ENCODE results near the gene NEUROD6. TPM values are rescaled to one million over a fixed set of nuclear protein-coding genes. Genes with fewer than 3 reads are reported as not detected.

The NEUROD6 gene
- total and polyA plus RNA-seq, 2 donors (not counting 3 experiments of a cell fraction or from before 2014, with no cell fraction given) = not detected

DNA sequence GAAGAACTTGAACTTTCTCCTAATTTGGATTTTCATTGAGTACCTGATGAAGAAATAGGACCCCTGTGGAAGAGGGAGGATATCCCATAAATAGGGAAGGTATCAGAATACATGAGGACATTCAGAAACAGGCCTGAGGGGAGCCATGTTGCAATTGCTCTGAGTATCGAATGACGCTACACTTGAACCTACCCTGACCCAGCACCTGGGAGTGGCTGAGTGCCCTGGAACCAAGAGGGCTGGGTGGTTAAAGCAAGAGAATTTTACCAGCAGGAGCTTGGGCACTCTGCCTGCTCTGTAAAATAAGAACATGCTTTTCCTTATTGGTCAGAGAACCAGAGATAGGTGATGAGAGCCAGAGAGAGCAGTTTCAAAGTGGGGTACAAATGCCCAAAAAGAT lies 7.2 kb downstream of the NEUROD6 start:
- H3K4me3 ChIP-seq (replicated peaks in 1 of 3; ENCODE audit: insufficient read depth in 1 of 3, low read depth in 1 of 3, low read length in 3 of 3) = no peak overlapping the region
- ChIA-PET CTCF (no interaction called here), POLR2A (no interaction called here)
- FAIRE-seq (no peak), DNase-seq (ENCODE audit: low read depth, low spot score) (no peak)
- TF ChIP-seq GATA2 (IDR thresholded peaks at IDR 0.05; ENCODE audit: insufficient read depth, insufficient read length, low read depth, low read length) (no peak), FOS (IDR thresholded peaks at IDR 0.05; ENCODE audit: borderline replicate concordance, insufficient read depth, low read length) (no peak), MYC (IDR thresholded peaks at IDR 0.05; ENCODE audit: low read depth, low read length) (no peak), JUN (IDR thresholded peaks at IDR 0.05; ENCODE audit: borderline replicate concordance, insufficient read depth, insufficient read length, low read depth) (no peak), POLR2AphosphoS5 (IDR thresholded peaks at IDR 0.05; ENCODE audit: insufficient read depth, low read depth, low read length) (no peak), EZH2 (IDR thresholded peaks at IDR 0.05; ENCODE audit: borderline replicate concordance, low read depth, low read length, severe bottlenecking) (no peak), POLR2A (IDR thresholded peaks at IDR 0.05; ENCODE audit: low read depth, low read length) (no peak)
- TF ChIP-seq, protein P1, sequence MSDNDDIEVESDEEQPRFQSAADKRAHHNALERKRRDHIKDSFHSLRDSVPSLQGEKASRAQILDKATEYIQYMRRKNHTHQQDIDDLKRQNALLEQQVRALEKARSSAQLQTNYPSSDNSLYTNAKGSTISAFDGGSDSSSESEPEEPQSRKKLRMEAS (IDR thresholded peaks at IDR 0.05; ENCODE audit: insufficient read depth, insufficient read length) = no peak
- TF ChIP-seq, protein P2, sequence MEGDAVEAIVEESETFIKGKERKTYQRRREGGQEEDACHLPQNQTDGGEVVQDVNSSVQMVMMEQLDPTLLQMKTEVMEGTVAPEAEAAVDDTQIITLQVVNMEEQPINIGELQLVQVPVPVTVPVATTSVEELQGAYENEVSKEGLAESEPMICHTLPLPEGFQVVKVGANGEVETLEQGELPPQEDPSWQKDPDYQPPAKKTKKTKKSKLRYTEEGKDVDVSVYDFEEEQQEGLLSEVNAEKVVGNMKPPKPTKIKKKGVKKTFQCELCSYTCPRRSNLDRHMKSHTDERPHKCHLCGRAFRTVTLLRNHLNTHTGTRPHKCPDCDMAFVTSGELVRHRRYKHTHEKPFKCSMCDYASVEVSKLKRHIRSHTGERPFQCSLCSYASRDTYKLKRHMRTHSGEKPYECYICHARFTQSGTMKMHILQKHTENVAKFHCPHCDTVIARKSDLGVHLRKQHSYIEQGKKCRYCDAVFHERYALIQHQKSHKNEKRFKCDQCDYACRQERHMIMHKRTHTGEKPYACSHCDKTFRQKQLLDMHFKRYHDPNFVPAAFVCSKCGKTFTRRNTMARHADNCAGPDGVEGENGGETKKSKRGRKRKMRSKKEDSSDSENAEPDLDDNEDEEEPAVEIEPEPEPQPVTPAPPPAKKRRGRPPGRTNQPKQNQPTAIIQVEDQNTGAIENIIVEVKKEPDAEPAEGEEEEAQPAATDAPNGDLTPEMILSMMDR (IDR thresholded peaks at IDR 0.05; ENCODE audit: extremely low read depth in 1 of 2, insufficient read depth in 1 of 2, low read depth in 1 of 2, low read length in 2 of 2) = no peak
- no peaks in the 10 kb centered on the region for H3K4me1 ChIP-seq (ENCODE audit: control insufficient read depth, extremely low read depth, insufficient read depth, low read length)
- intact Hi-C loops (cut with micrococcal nuclease) = no loop called here
- no peaks in the 10 kb centered on the region for H3K79me2 ChIP-seq (ENCODE audit: control insufficient read depth, insufficient read depth, low read length)
- H4K20me1 ChIP-seq (replicated peaks; ENCODE audit: control insufficient read depth, extremely low read depth, insufficient read depth, low read length) = no peaks in the 10 kb centered on the region
- no peaks in the 10 kb centered on the region for H3K9me3 ChIP-seq (replicated peaks; ENCODE audit: control insufficient read depth, insufficient read depth, low read length)
- no TSS peak for BruUV-seq (replicated peaks)
- H3K27me3 ChIP-seq (ENCODE audit: control insufficient read depth in 2 of 2, insufficient read depth in 2 of 2, low read length in 2 of 2) = peaks cover 12 to 26% of the 10 kb centered on the region in 2 experiments
- H2AFZ ChIP-seq (ENCODE audit: low read depth, low read length) = no peak overlapping the region
- no peaks in the 10 kb centered on the region for H3K9me1 ChIP-seq (replicated peaks; ENCODE audit: control insufficient read depth, extremely low read depth, insufficient read depth, low read length)
- dilution Hi-C loops (cut with MboI; ENCODE audit: extremely low pct_ligation_motif_present, low sequenced_read_pairs) = no loop called here
- no peak overlapping the region for H3K4me2 ChIP-seq (ENCODE audit: insufficient read depth, low read length)
- H3K27ac ChIP-seq (ENCODE audit: insufficient read depth, low read depth, low read length) = no peak overlapping the region
- no peaks in the 10 kb centered on the region for H3K36me3 ChIP-seq (ENCODE audit: control insufficient read depth in 2 of 2, extremely low read depth in 1 of 2, insufficient read depth in 2 of 2, low read length in 2 of 2)
- H3K9ac ChIP-seq (replicated peaks; ENCODE audit: extremely low read depth, insufficient read depth, low read length) = no peak overlapping the region

Measured in endothelial cell of umbilical vein (primary cell).